ENCODE results near the gene COX7A1.

DNA sequence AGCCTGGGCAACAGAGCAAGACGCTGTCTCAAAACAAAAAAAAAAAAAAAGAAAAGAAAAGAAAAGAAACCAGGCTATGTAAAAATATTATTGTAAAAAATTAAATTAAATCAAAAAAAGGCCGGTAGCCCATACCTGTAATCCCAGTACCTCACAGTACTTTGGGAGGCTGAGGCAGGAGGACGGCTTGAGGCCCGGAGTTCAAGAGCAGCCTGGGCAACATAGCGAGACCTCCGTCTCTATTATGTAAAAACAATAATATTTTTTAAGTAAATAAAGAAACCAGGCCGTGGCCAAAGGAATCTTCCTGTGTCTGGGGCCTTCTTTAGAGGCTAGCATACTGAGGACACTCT is 13.2 kb downstream of the COX7A1 start:
- TF ChIP-seq CTCF (IDR thresholded peaks at IDR 0.05) (no peak), POLR2A (IDR thresholded peaks at IDR 0.05) (no peak)

All from heart left ventricle (tissue), 13 donors.